Ishikawa (cell line): ENCODE measurements around the gene SPCS3.

Source experiments
- CEBPB ChIP-seq: IDR thresholded peaks from 2 replicates; pipeline ENCODE4 v1.6.1; 2012
- CREB1 ChIP-seq: IDR thresholded peaks from 2 replicates; pipeline ENCODE4 v1.6.1; 2012; ENCODE audit warnings: low read depth
- EGR1 ChIP-seq: IDR thresholded peaks from 2 replicates; pipeline ENCODE4 v1.6.1; 2012
- EP300 ChIP-seq: IDR thresholded peaks from 2 replicates; pipeline ENCODE4 v1.6.1; 2012; ENCODE audit warnings: borderline replicate concordance
- FOXM1 ChIP-seq: IDR thresholded peaks from 2 replicates; pipeline ENCODE4 v1.6.1; 2012; ENCODE audit warnings: low read depth, borderline replicate concordance
- MAX ChIP-seq: IDR thresholded peaks from 2 replicates; pipeline ENCODE4 v1.6.1; 2012
- NFIC ChIP-seq: IDR thresholded peaks from 2 replicates; pipeline ENCODE4 v1.6.1; 2012
- RAD21 ChIP-seq: IDR thresholded peaks from 2 replicates; pipeline ENCODE4 v1.6.1; 2012; ENCODE audit warnings: low read depth
- REST ChIP-seq: IDR thresholded peaks from 2 replicates; pipeline ENCODE4 v1.6.1; 2012; ENCODE audit warnings: low read depth, mild to moderate bottlenecking
- TAF1 ChIP-seq: IDR thresholded peaks from 2 replicates; pipeline ENCODE4 v1.6.1; 2012; ENCODE audit warnings: low read depth, mild to moderate bottlenecking
- TCF12 ChIP-seq: IDR thresholded peaks from 2 replicates; pipeline ENCODE4 v1.6.1; 2012; ENCODE audit warnings: low read depth
- TEAD4 ChIP-seq: IDR thresholded peaks from 2 replicates; pipeline ENCODE4 v1.6.1; 2012
- USF1 ChIP-seq: IDR thresholded peaks from 2 replicates; pipeline ENCODE4 v1.6.1; 2012
- YY1 ChIP-seq: IDR thresholded peaks from 2 replicates; pipeline ENCODE4 v1.6.1; 2012; ENCODE audit warnings: low read depth
- ZBTB7A ChIP-seq: IDR thresholded peaks from 2 replicates; pipeline ENCODE4 v1.6.1; 2012; ENCODE audit warnings: low read depth

Gene SPCS3

GRCh38 chr4:176300036-176300435, 19.7 kb upstream of the SPCS3 start:
- no peak for TF ChIP-seq ZBTB7A
- TF ChIP-seq TAF1 = no peak
- no peak for TF ChIP-seq USF1
- TF ChIP-seq REST = no peak
- no peak for TF ChIP-seq FOXM1
- TF ChIP-seq CEBPB = no peak
- TF ChIP-seq NFIC = no peak
- no peak for TF ChIP-seq MAX
- TF ChIP-seq CREB1 = no peak
- TF ChIP-seq YY1 = no peak
- no peak for TF ChIP-seq EGR1
- TF ChIP-seq RAD21 = no peak
- TF ChIP-seq EP300 = no peak
- TF ChIP-seq TEAD4 = no peak
- no peak for TF ChIP-seq TCF12

- TF ChIP-seq USF1 = peak; percentile 74
- no peak for TF ChIP-seq CEBPB
Observed at GRCh38 chr4:176300565-176300964, 19.2 kb upstream of the SPCS3 start.

GRCh38 chr4:176302283-176303275, 17.2 kb upstream of the SPCS3 start:
- TF ChIP-seq TEAD4 (0 out of 2 replicates have a peak, but pooled peaks have one; percentile 11), EP300 (no peak)

- TF ChIP-seq USF1 (no peak), TAF1 (no peak), CEBPB (no peak)
Observed at GRCh38 chr4:176303938-176304337, 15.8 kb upstream of the SPCS3 start.

- TF ChIP-seq MAX (no peak), EP300 (no peak), CREB1 (no peak), TEAD4 (no peak), ZBTB7A (no peak), CEBPB (no peak), TAF1 (no peak), FOXM1 (no peak), EGR1 (no peak), TCF12 (no peak), USF1 (no peak), YY1 (no peak), REST (no peak), RAD21 (no peak), NFIC (no peak)
Observed at GRCh38 chr4:176306837-176307665, 12.7 kb upstream of the SPCS3 start.
